Stimulated activated CD4-positive, alpha-beta T cell treated with anti-CD3 and anti-CD28 coated beads, Interleukin-1b, Interleukin-23, amount 100 ng/mL, for 1 hour (primary cell): ENCODE results near the gene DAB2IP.

Experiments
- DNase-seq, 2 donors: peaks; one replicate each; pipeline ENCODE4 v3.0.0-alpha.2; 2020; ENCODE audit warnings: low read depth in 2 of 2

DAB2IP gene

DNA sequence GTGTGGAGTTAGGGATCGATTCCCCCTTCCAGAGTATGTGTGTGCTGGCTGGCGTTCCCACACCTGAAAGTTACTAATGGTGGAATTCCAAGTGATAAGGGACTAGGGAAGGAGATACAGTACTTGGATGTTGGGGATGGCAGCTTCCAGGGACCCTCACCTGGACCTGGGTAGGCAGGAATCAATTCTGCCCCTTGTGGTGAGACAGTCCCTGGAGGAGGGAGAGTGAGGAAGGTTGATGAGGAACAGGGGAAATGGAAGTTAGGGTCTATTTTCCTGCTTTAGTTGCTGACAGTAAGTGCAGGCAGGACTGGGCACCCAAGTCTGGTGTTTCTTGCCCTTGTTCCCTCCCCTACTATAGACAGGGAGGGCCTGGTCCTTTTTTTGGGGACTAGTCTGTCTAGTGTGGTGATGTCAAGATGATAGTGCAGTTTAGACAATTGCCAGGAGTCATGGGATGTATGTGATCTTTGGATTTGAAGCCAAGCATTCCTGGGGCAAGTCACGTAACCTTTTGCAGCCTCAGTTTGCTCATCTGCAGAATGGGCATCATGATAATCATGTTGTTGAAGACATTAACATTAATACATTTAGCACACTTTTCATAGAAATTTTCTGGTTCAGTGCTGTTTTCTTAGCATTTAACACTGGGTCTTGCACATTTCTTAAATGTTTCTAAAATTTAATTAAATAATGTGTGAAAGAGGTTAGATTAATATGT, 51.7 kb downstream of the DAB2IP start:
- DNase-seq: no peak

DNA sequence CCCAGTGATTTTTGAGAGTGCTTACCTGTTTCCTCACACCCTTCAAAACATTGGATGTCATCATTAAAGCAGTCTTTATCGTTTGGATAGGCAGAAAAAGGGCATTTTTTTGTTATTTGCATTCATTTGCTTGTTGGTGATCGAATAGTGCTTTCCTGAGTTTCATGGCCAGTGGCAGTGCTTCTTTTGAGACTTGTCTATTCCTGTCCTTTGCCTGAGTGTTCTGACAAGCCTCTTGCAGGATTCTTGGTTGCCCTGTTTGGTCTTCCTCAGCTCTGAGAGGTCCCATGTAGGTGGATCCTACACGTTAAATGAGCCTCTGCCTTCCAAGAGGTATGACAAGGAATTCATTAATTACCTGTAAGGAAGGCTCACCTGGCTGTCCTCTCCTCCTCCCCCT, 52.8 kb downstream of the DAB2IP start:
- no peak for DNase-seq

DNA sequence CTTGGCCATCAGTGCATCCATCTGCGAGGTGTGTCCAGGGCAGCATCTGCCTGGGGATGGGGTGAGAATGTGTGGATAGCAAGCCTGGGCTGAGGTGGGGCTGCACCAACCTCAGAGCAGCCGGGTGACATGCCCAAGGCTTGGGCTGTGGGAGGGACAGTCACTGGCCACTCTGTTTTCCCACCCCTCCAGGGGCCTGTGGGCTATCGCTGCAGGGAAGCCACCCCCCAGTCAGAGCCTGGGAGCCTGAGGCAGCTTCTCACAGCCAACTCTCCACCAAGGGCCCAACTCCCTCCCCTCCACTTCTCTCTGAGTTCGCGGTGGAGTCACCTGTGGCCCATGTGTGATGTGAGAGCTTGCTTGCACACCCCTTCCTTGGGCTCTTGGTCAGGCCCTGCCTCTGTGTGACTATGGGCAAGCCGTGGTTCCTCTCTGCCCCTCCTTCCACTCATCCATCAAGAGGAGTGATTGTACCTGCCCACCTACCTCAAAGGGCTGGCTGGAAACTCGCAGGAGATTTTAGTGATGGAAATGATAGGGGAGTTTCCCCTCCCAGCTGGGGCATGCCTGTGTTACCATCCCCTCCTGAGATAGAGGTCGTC, 54.8 kb downstream of the DAB2IP start:
- no peak for DNase-seq

DNA sequence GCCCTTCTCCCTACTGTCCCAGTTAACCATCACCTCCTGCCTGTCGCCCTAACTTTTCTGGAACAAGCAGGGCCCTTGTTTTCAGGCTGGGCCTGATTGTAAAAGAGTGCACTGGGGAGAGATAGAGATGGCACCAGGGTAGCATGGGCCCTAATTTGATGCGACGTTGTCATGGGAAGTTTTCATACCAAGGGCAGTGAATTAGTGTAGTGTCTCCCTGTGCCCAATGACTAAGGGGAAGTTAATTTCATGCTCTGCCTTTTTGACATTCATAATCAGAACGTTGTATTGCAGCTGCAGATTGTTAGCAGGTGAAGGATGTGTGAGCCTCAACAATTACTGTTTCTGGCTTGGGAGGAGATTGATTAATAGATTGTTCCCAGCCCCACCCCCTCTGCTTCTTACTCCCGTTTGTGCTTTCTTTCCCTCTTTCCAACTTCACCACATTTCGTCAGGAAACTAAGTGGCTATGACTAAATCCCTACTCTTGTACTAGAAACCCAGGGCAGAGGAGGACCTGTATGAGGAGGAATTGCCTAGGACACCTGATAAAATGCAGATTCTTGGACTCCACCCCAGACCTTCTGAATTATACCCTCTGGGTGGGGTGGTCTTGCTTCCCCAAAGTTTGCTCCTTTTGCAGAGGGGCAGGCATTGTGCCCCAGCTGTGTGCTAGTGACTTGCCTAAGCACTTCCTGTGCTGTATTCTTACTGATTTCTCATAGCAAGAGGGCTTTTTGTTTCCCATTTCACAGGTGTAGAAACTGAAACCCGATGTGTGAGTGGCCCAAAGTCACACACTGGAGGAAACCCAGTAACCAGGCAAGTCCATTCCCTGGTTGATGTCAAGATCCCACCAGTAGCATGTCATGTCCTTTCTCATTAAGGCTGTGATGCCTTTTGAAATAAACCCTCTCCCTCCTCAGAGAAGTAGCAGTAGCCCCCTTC, 56.3 kb downstream of the DAB2IP start:
- DNase-seq: no peak

- no peak for DNase-seq
Measured at GRCh38 chr9:121708768-121709488, 57.5 kb downstream of the DAB2IP start.

- no peak for DNase-seq
Measured at GRCh38 chr9:121709798-121710197, 58.4 kb downstream of the DAB2IP start.

- DNase-seq: no peak
Measured at GRCh38 chr9:121711281-121711680, 59.8 kb downstream of the DAB2IP start.

GRCh38 chr9:121711797-121712196, 60.4 kb downstream of the DAB2IP start:
- no peak for DNase-seq

DNA sequence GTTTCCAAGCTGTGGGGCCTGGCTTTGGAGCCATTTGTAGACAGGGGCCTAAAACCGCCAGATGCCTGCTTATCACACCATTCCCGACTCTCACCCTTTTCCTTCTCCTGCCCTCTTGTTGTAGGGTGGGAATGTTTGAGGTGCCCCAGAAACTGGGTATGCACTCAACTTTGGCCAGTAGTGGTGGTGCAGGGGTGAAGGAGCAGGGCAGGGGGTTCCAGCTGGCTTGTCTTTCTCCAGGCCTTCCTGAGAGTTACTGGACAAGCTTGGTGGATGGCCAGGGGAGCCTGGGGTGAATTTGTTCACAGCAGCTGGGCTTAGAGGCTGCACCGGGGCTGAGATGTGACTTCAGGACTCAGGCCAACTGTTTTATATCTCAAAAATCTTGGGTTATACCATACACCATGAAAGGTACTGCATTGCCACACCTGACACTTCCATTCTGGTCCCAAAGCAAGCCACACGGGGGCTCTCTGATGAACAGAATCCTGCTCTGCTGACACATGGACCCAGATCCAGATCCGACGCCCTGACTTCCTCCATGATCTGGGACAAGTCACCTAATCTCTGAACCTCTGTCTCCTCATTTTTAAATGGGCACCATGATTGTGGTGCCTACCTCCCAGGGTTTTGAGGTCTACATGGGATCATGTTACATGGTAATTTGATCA, 62.1 kb downstream of the DAB2IP start:
- DNase-seq: no peak

- DNase-seq: no peak
Measured at GRCh38 chr9:121714075-121714705, 62.8 kb downstream of the DAB2IP start.

GRCh38 chr9:121714873-121715272, 63.4 kb downstream of the DAB2IP start:
- DNase-seq: no peak

DNA sequence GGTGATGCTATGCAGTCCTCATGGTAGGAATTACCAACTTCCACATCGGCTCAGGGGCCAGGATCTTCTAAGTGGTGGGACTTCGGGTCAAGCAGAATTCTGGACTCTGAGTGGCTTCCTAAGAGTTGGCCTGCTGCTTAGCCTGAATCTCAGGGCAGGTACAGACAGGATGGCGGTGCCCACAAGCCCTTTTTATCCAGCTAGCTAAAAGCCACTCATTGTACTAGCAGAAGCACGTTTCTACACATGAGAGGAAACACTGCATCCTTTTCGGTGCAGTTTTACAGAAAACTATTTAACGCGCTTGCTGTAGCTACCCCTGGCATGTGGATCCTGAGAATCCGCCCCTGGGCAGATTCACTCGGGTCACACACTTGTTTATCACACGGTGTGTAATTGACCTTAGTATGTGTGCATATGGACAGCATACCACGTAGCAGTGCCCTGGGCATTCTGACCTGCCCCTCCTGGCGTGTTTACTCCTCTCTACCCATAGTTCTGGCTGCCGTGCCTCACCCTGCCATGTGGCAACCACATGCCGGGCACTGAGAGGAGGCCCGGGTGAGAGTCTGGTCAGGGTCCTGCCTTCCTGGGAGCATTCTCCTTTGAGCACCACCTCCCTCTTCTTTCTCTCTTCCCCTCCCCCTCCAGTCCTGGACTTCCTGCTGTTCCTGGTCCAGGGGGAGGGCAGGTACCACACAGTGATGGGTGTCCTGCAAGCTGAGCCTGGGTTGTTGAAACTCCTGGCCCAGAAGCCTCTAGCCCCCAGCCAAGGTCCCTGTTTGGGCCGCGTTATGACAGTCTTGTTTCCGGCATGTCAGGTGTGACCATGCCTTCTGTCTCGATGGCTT, 65.9 kb downstream of the DAB2IP start:
- DNase-seq: no peak

- no peak for DNase-seq
Measured at GRCh38 chr9:121718084-121718483, 66.7 kb downstream of the DAB2IP start.

DNA sequence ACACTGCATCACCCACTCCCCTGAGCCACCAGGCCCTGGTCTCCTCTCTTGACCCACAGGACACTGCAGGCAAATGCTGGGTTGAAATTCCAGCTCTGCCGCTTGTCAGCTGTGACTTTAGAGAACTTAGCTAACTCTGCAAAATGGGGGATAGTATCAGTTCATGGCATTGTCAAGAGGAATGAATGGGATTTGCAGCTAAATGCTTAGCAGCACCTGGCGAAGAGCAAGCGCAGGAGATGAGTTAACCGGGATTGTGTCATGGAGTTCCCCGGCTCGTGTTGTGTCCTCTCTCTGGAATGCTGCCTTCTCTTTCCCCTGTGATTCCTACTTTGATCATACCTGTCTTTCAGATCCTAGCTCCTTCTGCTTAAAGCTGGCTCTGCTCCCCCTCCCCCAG, 67.1 kb downstream of the DAB2IP start:
- no peak for DNase-seq

GRCh38 chr9:121720311-121721057, 69.0 kb downstream of the DAB2IP start:
- no peak for DNase-seq

- DNase-seq: no peak
Measured at GRCh38 chr9:121721058-121721350, 69.6 kb downstream of the DAB2IP start.

- DNase-seq: no peak
Measured at GRCh38 chr9:121721770-121722169, 70.3 kb downstream of the DAB2IP start.

GRCh38 chr9:121725008-121725775, 73.8 kb downstream of the DAB2IP start:
- no peak for DNase-seq
